Measurements from ENCODE around the gene CPM. TPM values are rescaled to one million over a fixed set of nuclear protein-coding genes. Genes with fewer than 3 reads are reported as not detected.

CPM gene
- total and polyA plus RNA-seq, 4 donors, result 14.2 to 65.0 (median 24.0) TPM

GRCh38 chr12:68910128-68910527 lies 22.8 kb downstream of the CPM start (continued):
- TF ChIP-seq TAF1 (conservative IDR thresholded peaks at IDR 0.05), result no peak

GRCh38 chr12:68908076-68908475 lies 24.9 kb downstream of the CPM start:
- no peaks in the 10 kb centered on the region for H3K27me3 ChIP-seq (ENCODE audit: control insufficient read depth in 4 of 4, insufficient read depth in 4 of 4, low read length in 3 of 4)
- no peak for DNase-seq (ENCODE audit: low spot score)
- H3K9me3 ChIP-seq (ENCODE audit: control insufficient read depth in 4 of 4, low read length in 3 of 4), result no peaks in the 10 kb centered on the region
- no peaks in the 10 kb centered on the region for H3K36me3 ChIP-seq (ENCODE audit: control insufficient read depth in 4 of 4, insufficient read depth in 3 of 4, low read depth in 1 of 4, low read length in 3 of 4)
- no peak overlapping the region for H3K27ac ChIP-seq (ENCODE audit: low read depth in 1 of 2, low read length in 2 of 2)
- H3K9ac ChIP-seq (ENCODE audit: low read depth in 1 of 2, low read length in 2 of 2), result no peak overlapping the region
- no peaks in the 10 kb centered on the region for H3K4me1 ChIP-seq (ENCODE audit: control insufficient read depth in 4 of 4, insufficient read depth in 4 of 4, low read length in 3 of 4)
- 97% methylated on average over 4 of the region's 4 CpGs for WGBS
- no peak for TF ChIP-seq RAD21 (IDR thresholded peaks at IDR 0.05)
- TF ChIP-seq, protein P1, sequence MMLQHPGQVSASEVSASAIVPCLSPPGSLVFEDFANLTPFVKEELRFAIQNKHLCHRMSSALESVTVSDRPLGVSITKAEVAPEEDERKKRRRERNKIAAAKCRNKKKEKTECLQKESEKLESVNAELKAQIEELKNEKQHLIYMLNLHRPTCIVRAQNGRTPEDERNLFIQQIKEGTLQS (IDR thresholded peaks at IDR 0.05), result no peak
- TF ChIP-seq HNF4G (IDR thresholded peaks at IDR 0.05), result no peak
- TF ChIP-seq TAF1 (conservative IDR thresholded peaks at IDR 0.05), result no peak
- no peak for TF ChIP-seq EGR1 (IDR thresholded peaks at IDR 0.05; ENCODE audit: low read depth in 2 of 2)
- no peak for TF ChIP-seq NR2F2 (IDR thresholded peaks at IDR 0.05)
- TF ChIP-seq FOXA1 (IDR thresholded peaks at IDR 0.05), result no peak
- no peak for TF ChIP-seq HNF4A (conservative IDR thresholded peaks at IDR 0.05)
- TF ChIP-seq ZBTB33 (IDR thresholded peaks at IDR 0.05), result no peak
- TF ChIP-seq, protein P2, sequence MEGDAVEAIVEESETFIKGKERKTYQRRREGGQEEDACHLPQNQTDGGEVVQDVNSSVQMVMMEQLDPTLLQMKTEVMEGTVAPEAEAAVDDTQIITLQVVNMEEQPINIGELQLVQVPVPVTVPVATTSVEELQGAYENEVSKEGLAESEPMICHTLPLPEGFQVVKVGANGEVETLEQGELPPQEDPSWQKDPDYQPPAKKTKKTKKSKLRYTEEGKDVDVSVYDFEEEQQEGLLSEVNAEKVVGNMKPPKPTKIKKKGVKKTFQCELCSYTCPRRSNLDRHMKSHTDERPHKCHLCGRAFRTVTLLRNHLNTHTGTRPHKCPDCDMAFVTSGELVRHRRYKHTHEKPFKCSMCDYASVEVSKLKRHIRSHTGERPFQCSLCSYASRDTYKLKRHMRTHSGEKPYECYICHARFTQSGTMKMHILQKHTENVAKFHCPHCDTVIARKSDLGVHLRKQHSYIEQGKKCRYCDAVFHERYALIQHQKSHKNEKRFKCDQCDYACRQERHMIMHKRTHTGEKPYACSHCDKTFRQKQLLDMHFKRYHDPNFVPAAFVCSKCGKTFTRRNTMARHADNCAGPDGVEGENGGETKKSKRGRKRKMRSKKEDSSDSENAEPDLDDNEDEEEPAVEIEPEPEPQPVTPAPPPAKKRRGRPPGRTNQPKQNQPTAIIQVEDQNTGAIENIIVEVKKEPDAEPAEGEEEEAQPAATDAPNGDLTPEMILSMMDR (IDR thresholded peaks at IDR 0.05; ENCODE audit: low read depth, low read length, missing input control), result no peak
- TF ChIP-seq YY1 (IDR thresholded peaks at IDR 0.05), result no peak
- no peak for TF ChIP-seq JUND (IDR thresholded peaks at IDR 0.05)
- TF ChIP-seq SP1 (IDR thresholded peaks at IDR 0.05), result no peak
- TF ChIP-seq, protein P3, sequence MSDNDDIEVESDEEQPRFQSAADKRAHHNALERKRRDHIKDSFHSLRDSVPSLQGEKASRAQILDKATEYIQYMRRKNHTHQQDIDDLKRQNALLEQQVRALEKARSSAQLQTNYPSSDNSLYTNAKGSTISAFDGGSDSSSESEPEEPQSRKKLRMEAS (IDR thresholded peaks at IDR 0.05), result no peak
- TF ChIP-seq RXRA (IDR thresholded peaks at IDR 0.05), result no peak
- TF ChIP-seq FOXA2 (IDR thresholded peaks at IDR 0.05), result no peak
- TF ChIP-seq GABPA (IDR thresholded peaks at IDR 0.05 in 1 of 2, conservative IDR thresholded peaks at IDR 0.05 in 1 of 2), result no peak
- TF ChIP-seq, protein P4, sequence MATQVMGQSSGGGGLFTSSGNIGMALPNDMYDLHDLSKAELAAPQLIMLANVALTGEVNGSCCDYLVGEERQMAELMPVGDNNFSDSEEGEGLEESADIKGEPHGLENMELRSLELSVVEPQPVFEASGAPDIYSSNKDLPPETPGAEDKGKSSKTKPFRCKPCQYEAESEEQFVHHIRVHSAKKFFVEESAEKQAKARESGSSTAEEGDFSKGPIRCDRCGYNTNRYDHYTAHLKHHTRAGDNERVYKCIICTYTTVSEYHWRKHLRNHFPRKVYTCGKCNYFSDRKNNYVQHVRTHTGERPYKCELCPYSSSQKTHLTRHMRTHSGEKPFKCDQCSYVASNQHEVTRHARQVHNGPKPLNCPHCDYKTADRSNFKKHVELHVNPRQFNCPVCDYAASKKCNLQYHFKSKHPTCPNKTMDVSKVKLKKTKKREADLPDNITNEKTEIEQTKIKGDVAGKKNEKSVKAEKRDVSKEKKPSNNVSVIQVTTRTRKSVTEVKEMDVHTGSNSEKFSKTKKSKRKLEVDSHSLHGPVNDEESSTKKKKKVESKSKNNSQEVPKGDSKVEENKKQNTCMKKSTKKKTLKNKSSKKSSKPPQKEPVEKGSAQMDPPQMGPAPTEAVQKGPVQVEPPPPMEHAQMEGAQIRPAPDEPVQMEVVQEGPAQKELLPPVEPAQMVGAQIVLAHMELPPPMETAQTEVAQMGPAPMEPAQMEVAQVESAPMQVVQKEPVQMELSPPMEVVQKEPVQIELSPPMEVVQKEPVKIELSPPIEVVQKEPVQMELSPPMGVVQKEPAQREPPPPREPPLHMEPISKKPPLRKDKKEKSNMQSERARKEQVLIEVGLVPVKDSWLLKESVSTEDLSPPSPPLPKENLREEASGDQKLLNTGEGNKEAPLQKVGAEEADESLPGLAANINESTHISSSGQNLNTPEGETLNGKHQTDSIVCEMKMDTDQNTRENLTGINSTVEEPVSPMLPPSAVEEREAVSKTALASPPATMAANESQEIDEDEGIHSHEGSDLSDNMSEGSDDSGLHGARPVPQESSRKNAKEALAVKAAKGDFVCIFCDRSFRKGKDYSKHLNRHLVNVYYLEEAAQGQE (IDR thresholded peaks at IDR 0.05), result no peak
- H3K4me3 ChIP-seq (ENCODE audit: low read depth in 1 of 3, low read length in 3 of 3), result no peak overlapping the region
